Stimulated activated CD4-positive, alpha-beta T cell treated with anti-CD3 and anti-CD28 coated beads, Interleukin-15, amount 100 ng/mL, for 1 hour (primary cell): ENCODE data around the gene GDAP2.

Source experiments
- DNase-seq, 2 donors: peaks; one replicate each; pipeline ENCODE4 v3.0.0-alpha.2; 2020; ENCODE audit warnings: low read depth in 1 of 2, low spot score in 1 of 2

GDAP2 gene

GRCh38 chr1:117814856-117815797 lies 114.3 kb downstream of the GDAP2 start:
- no peak for DNase-seq
